Spinal cord (tissue), 10 donors: ENCODE data around the gene PRTG. TPM values are rescaled to one million over a fixed set of nuclear protein-coding genes. Genes with fewer than 3 reads are reported as not detected.
"Not testable (repeated sequence)": the region's sequence is repeated elsewhere in the genome, so short reads cannot be mapped to it uniquely, and the experiment has no call there.

Experiments used
- DNase-seq, 6 donors: peaks; one replicate each; pipeline versions ENCODE4 v3.0.0 to v3.0.0-alpha.2; 2013 to 2015; ENCODE audit warnings: low spot score in 6 of 6, low read depth in 4 of 6
- H3K27ac ChIP-seq: one replicate; pipeline ENCODE4 v1.5.1; 2013; ENCODE audit warnings: low read depth, low read length, control low read depth
- H3K27me3 ChIP-seq: one replicate; pipeline ENCODE4 v1.6.1; 2013; ENCODE audit warnings: low read length; ENCODE audit not compliant: control insufficient read depth, insufficient read depth
- H3K36me3 ChIP-seq: one replicate; pipeline ENCODE4 v1.6.1; 2013; ENCODE audit warnings: low read length; ENCODE audit not compliant: control insufficient read depth, insufficient read depth
- H3K4me1 ChIP-seq: one replicate; pipeline ENCODE4 v1.6.1; 2013; ENCODE audit warnings: low read length; ENCODE audit not compliant: control insufficient read depth, insufficient read depth
- H3K4me3 ChIP-seq: one replicate; pipeline ENCODE4 v1.5.1; 2013; ENCODE audit warnings: low read depth, low read length, control low read depth
- H3K9me3 ChIP-seq: one replicate; pipeline ENCODE4 v1.6.1; 2013; ENCODE audit warnings: low read length; ENCODE audit not compliant: control insufficient read depth, insufficient read depth
- WGBS: methylation state at CpG from one replicate; pipeline ENCODE4 v1.1.5; 2013; ENCODE audit warnings: missing lambda C conversion rate; ENCODE audit not compliant: insufficient coverage; 5-methylcytosine and 5-hydroxymethylcytosine counted together
- polyA plus RNA-seq, 2 donors: library from polyadenylated mRNA; unstranded; fragments of 120-200 nt; gene quantifications; one replicate each; pipeline ENCODE4 v1.2.1, GENCODE V29; 2013; ENCODE audit not compliant: insufficient read length in 2 of 2
- total RNA-seq, 2 donors: library from RNA; depleted of rRNA in 1 of 2; stranded (reverse); fragments of 120-200 nt in 1 of 2; fragments of >200 nt in 1 of 2; gene quantifications; one replicate each; pipeline versions ENCODE4 v1.2.3 to v1.2.4, GENCODE V29; 2013 to 2014
- donor health status: healthy.

Gene PRTG
- total and polyA plus RNA-seq, 4 donors: 3.0 to 11.9 (median 7.5) TPM

- 72% methylated on average over 3 of the region's 4 CpGs for WGBS
- no peaks in the 10 kb centered on the region for H3K9me3 ChIP-seq
- DNase-seq: no peak
- no peak overlapping the region for H3K4me3 ChIP-seq
- no peaks in the 10 kb centered on the region for H3K4me1 ChIP-seq
- no peaks in the 10 kb centered on the region for H3K36me3 ChIP-seq
- no peaks in the 10 kb centered on the region for H3K27me3 ChIP-seq
- no peak overlapping the region for H3K27ac ChIP-seq
Measured at GRCh38 chr15:55707951-55708350, 35.0 kb downstream of the PRTG start.

GRCh38 chr15:55707518-55707917 lies 35.4 kb downstream of the PRTG start:
- no peak for DNase-seq
- H3K27me3 ChIP-seq: no peaks in the 10 kb centered on the region
- H3K36me3 ChIP-seq: no peaks in the 10 kb centered on the region
- H3K27ac ChIP-seq: no peak overlapping the region
- no peaks in the 10 kb centered on the region for H3K4me1 ChIP-seq
- no CpG with 5 or more reads among the region's 3 CpGs for WGBS
- no peaks in the 10 kb centered on the region for H3K9me3 ChIP-seq
- H3K4me3 ChIP-seq: no peak overlapping the region

- no peak overlapping the region for H3K27ac ChIP-seq
Measured at GRCh38 chr15:55703873-55704301, 39.1 kb downstream of the PRTG start.

GRCh38 chr15:55700876-55701275 lies 42.1 kb downstream of the PRTG start:
- Histone ChIP-seq H3K4me3 (no peak overlapping the region), H3K9me3 (no peaks in the 10 kb centered on the region), H3K36me3 (no peaks in the 10 kb centered on the region), H3K4me1 (no peaks in the 10 kb centered on the region), H3K27ac (no peak overlapping the region), H3K27me3 (no peaks in the 10 kb centered on the region)
- no peak for DNase-seq
- 100% methylated on average over 4 of the region's 6 CpGs for WGBS

More at GRCh38 chr15:55703873-55704301, 39.1 kb downstream of the PRTG start:
- peak in 2 of 6 donors; percentile 17 to 39 for DNase-seq
- Histone ChIP-seq H3K36me3 (no peaks in the 10 kb centered on the region), H3K4me3 (no peak overlapping the region), H3K4me1 (no peaks in the 10 kb centered on the region), H3K9me3 (no peaks in the 10 kb centered on the region), H3K27me3 (no peaks in the 10 kb centered on the region)
- WGBS: 0% methylated on average over 1 of the region's 2 CpGs

- no peak overlapping the region for H3K4me3 ChIP-seq
- H3K27me3 ChIP-seq: no peaks in the 10 kb centered on the region
- H3K36me3 ChIP-seq: no peaks in the 10 kb centered on the region
- no peaks in the 10 kb centered on the region for H3K9me3 ChIP-seq
- DNase-seq: no peak
- WGBS: 100% methylated on average over 1 of the region's 4 CpGs
- H3K4me1 ChIP-seq: no peaks in the 10 kb centered on the region
- no peak overlapping the region for H3K27ac ChIP-seq
Measured at GRCh38 chr15:55698653-55699052, 44.3 kb downstream of the PRTG start.

- Histone ChIP-seq H3K36me3 (no peaks in the 10 kb centered on the region), H3K27ac (no peak overlapping the region), H3K4me3 (no peak overlapping the region), H3K4me1 (no peaks in the 10 kb centered on the region), H3K9me3 (no peaks in the 10 kb centered on the region), H3K27me3 (no peaks in the 10 kb centered on the region)
- DNase-seq: no peak
- WGBS: no CpG with 5 or more reads among the region's 3 CpGs
Measured at GRCh38 chr15:55696221-55696620, 46.7 kb downstream of the PRTG start.

- H3K4me1 ChIP-seq: no peaks in the 10 kb centered on the region
- H3K27ac ChIP-seq: no peak overlapping the region
- H3K27me3 ChIP-seq: no peaks in the 10 kb centered on the region
- H3K36me3 ChIP-seq: no peaks in the 10 kb centered on the region
- no peaks in the 10 kb centered on the region for H3K9me3 ChIP-seq
- no peak overlapping the region for H3K4me3 ChIP-seq
- WGBS: 44% methylated on average over 7 of the region's 8 CpGs
- no peak for DNase-seq
Measured at GRCh38 chr15:55695432-55695831, 47.5 kb downstream of the PRTG start.

- Histone ChIP-seq H3K27ac (no peak overlapping the region), H3K27me3 (no peaks in the 10 kb centered on the region)
- DNase-seq: peak in 2 of 6 donors; percentile 12 to 22
Measured at GRCh38 chr15:55694652-55695150, 48.3 kb downstream of the PRTG start.

GRCh38 chr15:55693116-55693515 lies 49.8 kb downstream of the PRTG start:
- not testable (repeated sequence) for H3K27me3 ChIP-seq, H3K27ac ChIP-seq, H3K4me3 ChIP-seq, H3K4me1 ChIP-seq, H3K36me3 ChIP-seq, H3K9me3 ChIP-seq, DNase-seq
- 100% methylated on average over 3 of the region's 14 CpGs for WGBS

More at GRCh38 chr15:55694652-55695150, 48.3 kb downstream of the PRTG start:
- 20% methylated on average over 1 of the region's 4 CpGs for whole genome bisulfite sequencing
- no peaks in the 10 kb centered on the region for H3K9me3 ChIP-seq
- H3K4me1 ChIP-seq: no peaks in the 10 kb centered on the region
- no peak overlapping the region for H3K4me3 ChIP-seq
- H3K36me3 ChIP-seq: no peaks in the 10 kb centered on the region

GRCh38 chr15:55687792-55688191 lies 55.2 kb downstream of the PRTG start:
- H3K9me3 ChIP-seq: no peaks in the 10 kb centered on the region
- no peaks in the 10 kb centered on the region for H3K4me1 ChIP-seq
- no peak for DNase-seq
- no peaks in the 10 kb centered on the region for H3K36me3 ChIP-seq
- H3K27me3 ChIP-seq: no peaks in the 10 kb centered on the region
- no peak overlapping the region for H3K4me3 ChIP-seq
- H3K27ac ChIP-seq: no peak overlapping the region
- WGBS: 88% methylated on average over 6 of the region's 6 CpGs
